ENCODE data around the gene PRKCH. TPM values are rescaled to one million over a fixed set of nuclear protein-coding genes. Genes with fewer than 3 reads are reported as not detected.

The PRKCH gene
- polyA plus RNA-seq, 3 donors = 3.6 to 6.2 (median 5.4) TPM

GRCh38 chr14:61320806-61321384 is 484 bp upstream of the PRKCH start:
- Histone ChIP-seq H3K36me3 (replicated peaks in 1 of 2; ENCODE audit: control insufficient read depth in 1 of 2, insufficient read depth in 2 of 2, low read length in 2 of 2) (no peaks in the 10 kb centered on the region), H3K4me2 (replicated peaks; ENCODE audit: extremely low read depth, low read length, poor library complexity, severe bottlenecking) (peak overlapping the region; percentile 98), H4K20me1 (ENCODE audit: insufficient read depth, low read length) (no peaks in the 10 kb centered on the region), H3K9ac (ENCODE audit: insufficient read depth, low read length, poor library complexity, severe bottlenecking) (peak overlapping the region; percentile 76), H3K4me3 (replicated peaks in 1 of 3; ENCODE audit: low read depth in 2 of 3, low read length in 3 of 3) (peak overlapping the region; percentile 66 to 90 (median 73)), H3K27me3 (ENCODE audit: control insufficient read depth in 2 of 2, insufficient read depth in 2 of 2, low read length in 2 of 2) (peaks cover 4 to 11% of the 10 kb centered on the region in 2 donors), H3K79me2 (ENCODE audit: insufficient read depth, low read length) (peaks cover 22% of the 10 kb centered on the region), H3K9me3 (replicated peaks in 1 of 2; ENCODE audit: control insufficient read depth in 1 of 2, insufficient read depth in 1 of 2, low read length in 2 of 2) (no peaks in the 10 kb centered on the region), H3K27ac (ENCODE audit: low read depth in 1 of 2, low read length in 2 of 2) (peak overlapping the region in 1 of 2 donors; percentile 62), H3K4me1 (ENCODE audit: control insufficient read depth in 1 of 2, insufficient read depth in 2 of 2, low read length in 2 of 2) (peaks cover 18 to 19% of the 10 kb centered on the region in 2 donors), H2AFZ (ENCODE audit: insufficient read depth, low read depth, low read length, poor library complexity, severe bottlenecking) (peak overlapping the region; percentile 98)
- peaks cover 0 to 4% (median 0%) of the 10 kb centered on the region in 7 donors for H3K9me3 Mint-ChIP-seq
- H3K4me3 Mint-ChIP-seq = peak overlapping the region in 1 of 2 donors; percentile 85
- no peak for DNase-seq
- TF ChIP-seq CTCF (IDR thresholded peaks at IDR 0.05) = no peak
- WGBS (ENCODE audit: insufficient coverage) = 44% methylated on average over 9 of the region's 29 CpGs
- peaks cover 10 to 17% (median 16%) of the 10 kb centered on the region in 3 donors for H3K27me3 Mint-ChIP-seq (ENCODE audit: low read depth in 3 of 3)
- intact Hi-C loops (cut with micrococcal nuclease) = loop anchor here in 1 of 2 donors (5.0 kb wide), 1 partner anchor 116 kb away; no protein-coding TSS in a partner anchor
- H3K4me1 Mint-ChIP-seq = peaks cover 23% of the 10 kb centered on the region
- peaks cover 0 to 11% of the 10 kb centered on the region in 2 donors for H3K36me3 Mint-ChIP-seq
- H3K27ac Mint-ChIP-seq = peak overlapping the region in 1 of 7 donors; percentile 58

DNA sequence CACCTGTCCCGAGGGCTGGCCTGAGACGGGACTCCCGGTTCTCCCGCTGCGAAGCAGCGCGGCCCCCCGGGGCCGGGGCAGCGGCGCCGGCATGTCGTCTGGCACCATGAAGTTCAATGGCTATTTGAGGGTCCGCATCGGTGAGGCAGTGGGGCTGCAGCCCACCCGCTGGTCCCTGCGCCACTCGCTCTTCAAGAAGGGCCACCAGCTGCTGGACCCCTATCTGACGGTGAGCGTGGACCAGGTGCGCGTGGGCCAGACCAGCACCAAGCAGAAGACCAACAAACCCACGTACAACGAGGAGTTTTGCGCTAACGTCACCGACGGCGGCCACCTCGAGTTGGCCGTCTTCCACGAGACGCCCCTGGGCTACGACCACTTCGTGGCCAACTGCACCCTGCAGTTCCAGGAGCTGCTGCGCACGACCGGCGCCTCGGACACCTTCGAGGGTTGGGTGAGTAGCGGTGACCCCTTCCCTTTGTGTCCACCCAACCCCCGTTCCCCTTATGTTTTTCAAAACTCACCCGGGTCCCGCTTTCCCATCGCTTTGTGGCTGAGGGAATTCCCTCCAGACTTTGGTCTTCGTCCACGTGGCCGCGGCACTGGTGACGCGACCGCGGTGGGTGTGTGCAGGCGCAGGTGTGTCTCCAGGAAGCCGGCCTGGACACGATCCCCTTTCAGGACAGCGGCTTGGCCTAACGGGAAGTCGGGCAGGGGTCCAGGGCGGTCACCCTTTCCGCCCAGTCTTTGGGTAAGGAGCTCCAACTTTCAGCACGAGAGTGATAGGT is 826 bp downstream of the PRKCH start:
- Histone ChIP-seq H4K20me1 (ENCODE audit: insufficient read depth, low read length) (no peaks in the 10 kb centered on the region), H3K27ac (ENCODE audit: low read depth in 1 of 2, low read length in 2 of 2) (peak overlapping the region in 1 of 2 donors; percentile 62), H3K79me2 (ENCODE audit: insufficient read depth, low read length) (peaks cover 23% of the 10 kb centered on the region), H3K9me3 (replicated peaks in 1 of 2; ENCODE audit: control insufficient read depth in 1 of 2, insufficient read depth in 1 of 2, low read length in 2 of 2) (no peaks in the 10 kb centered on the region), H3K4me3 (replicated peaks in 1 of 3; ENCODE audit: low read depth in 2 of 3, low read length in 3 of 3) (peak overlapping the region; percentile 66 to 90 (median 73)), H3K9ac (ENCODE audit: insufficient read depth, low read length, poor library complexity, severe bottlenecking) (peak overlapping the region; percentile 76), H3K4me2 (replicated peaks; ENCODE audit: extremely low read depth, low read length, poor library complexity, severe bottlenecking) (peak overlapping the region; percentile 98), H3K36me3 (replicated peaks in 1 of 2; ENCODE audit: control insufficient read depth in 1 of 2, insufficient read depth in 2 of 2, low read length in 2 of 2) (no peaks in the 10 kb centered on the region), H2AFZ (ENCODE audit: insufficient read depth, low read depth, low read length, poor library complexity, severe bottlenecking) (peak overlapping the region; percentile 98), H3K27me3 (ENCODE audit: control insufficient read depth in 2 of 2, insufficient read depth in 2 of 2, low read length in 2 of 2) (peaks cover 4 to 11% of the 10 kb centered on the region in 2 donors), H3K4me1 (ENCODE audit: control insufficient read depth in 1 of 2, insufficient read depth in 2 of 2, low read length in 2 of 2) (peaks cover 18 to 19% of the 10 kb centered on the region in 2 donors)
- Mint-ChIP-seq H3K9me3 (peaks cover 0 to 4% (median 0%) of the 10 kb centered on the region in 7 donors), H3K4me3 (peak overlapping the region in 1 of 2 donors; percentile 97), H3K27me3 (ENCODE audit: low read depth in 3 of 3) (peaks cover 10 to 17% (median 16%) of the 10 kb centered on the region in 3 donors), H3K4me1 (peaks cover 26% of the 10 kb centered on the region), H3K36me3 (peaks cover 0 to 11% of the 10 kb centered on the region in 2 donors), H3K27ac (peak overlapping the region in 3 of 7 donors; percentile 40 to 84 (median 77))
- peak in 1 of 3 donors; percentile 22 for DNase-seq
- intact Hi-C loops (cut with micrococcal nuclease) = loop anchor here in 1 of 2 donors (5.0 kb wide), 1 partner anchor 115 kb away; no protein-coding TSS in a partner anchor
- WGBS (ENCODE audit: insufficient coverage) = under 1% methylated on average over 53 of the region's 63 CpGs
- TF ChIP-seq CTCF (IDR thresholded peaks at IDR 0.05) = no peak

All from CD14-positive monocyte (primary cell).